Kasumi-1 (cell line): ENCODE results near the gene CTSS.
"Not testable (repeated sequence)": the region's sequence is repeated elsewhere in the genome, so short reads cannot be mapped to it uniquely, and the experiment has no call there.

ENCODE experiments used
- DNase-seq, 2 experiments: peaks; one replicate each; lab custom pipeline; 2025; lab: John Stamatoyannopoulos, UW

Gene CTSS

DNA sequence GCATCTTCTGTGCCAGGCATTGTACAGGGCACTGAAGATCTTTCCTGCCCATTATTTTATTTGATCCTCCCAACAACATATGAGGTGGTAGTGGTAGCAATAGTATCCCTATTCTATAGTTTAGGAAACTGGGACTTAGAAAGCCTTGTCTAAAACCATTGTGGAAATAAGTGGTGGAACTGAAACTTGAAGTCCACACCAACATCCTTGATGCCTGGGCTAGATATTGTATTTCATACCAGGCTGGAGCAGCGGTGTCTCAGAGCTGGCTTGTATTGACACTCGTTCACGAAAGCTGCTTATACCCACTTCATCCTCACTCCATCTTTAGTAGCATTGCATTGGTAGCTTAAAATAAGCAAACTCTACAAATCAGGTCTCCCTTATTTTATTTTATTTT, 9.7 kb upstream of the CTSS start:
- DNase-seq: no peak

DNA sequence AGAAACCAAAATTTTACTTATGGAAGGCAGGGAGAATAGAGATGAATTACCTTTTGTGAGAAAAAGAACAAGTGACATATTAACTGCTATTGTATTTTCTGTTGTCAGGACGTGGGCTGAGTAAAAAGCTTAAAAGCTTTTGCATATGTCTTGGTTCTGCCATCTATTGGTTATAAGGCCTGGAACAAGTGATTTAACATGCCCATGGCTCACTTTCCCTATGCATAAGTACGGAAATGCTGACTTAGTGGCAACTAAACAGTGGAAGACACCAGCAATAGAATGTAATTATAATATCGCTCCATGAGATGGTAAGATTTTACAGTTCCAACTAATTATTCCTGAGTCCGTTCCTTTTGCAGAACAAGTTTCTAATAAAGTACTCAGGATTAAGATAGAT, 6.7 kb upstream of the CTSS start:
- no peak for DNase-seq

DNA sequence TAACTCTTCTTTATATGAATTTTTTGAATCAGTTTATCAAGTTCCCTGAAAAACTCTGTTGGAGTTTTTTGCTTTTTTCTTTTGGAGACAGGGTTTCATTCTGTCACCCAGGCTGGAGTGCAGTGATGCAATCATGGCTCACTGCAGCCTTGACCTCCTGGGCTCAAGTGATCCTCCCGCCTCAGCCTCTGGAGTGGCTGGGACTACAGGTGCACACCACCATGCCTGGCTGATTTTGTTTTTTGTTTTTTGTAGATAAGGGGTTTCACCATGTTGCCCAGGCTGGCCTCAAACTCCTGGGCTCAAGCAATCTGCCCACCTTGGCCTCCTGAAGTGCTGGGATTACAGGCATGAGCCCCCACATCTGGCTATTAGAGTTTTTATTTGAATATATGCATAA, 2.1 kb upstream of the CTSS start:
- DNase-seq: not testable (repeated sequence)

DNA sequence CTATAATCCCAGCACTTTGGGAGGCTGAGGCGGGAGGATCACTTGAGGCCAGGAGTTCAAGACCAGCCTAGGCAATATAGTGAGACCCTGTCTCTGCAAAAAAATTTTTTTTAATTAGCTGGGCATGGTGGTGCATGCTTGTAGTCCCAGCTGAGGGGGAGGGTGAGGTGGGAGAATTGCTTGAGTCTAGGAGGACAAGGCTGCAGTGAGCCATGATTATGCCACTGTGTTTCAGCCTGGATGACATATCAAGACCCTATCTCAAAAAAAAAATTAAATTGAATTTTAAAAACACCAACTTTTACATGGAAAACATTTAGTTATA, 361 bp upstream of the CTSS start:
- not testable (repeated sequence) for DNase-seq

DNA sequence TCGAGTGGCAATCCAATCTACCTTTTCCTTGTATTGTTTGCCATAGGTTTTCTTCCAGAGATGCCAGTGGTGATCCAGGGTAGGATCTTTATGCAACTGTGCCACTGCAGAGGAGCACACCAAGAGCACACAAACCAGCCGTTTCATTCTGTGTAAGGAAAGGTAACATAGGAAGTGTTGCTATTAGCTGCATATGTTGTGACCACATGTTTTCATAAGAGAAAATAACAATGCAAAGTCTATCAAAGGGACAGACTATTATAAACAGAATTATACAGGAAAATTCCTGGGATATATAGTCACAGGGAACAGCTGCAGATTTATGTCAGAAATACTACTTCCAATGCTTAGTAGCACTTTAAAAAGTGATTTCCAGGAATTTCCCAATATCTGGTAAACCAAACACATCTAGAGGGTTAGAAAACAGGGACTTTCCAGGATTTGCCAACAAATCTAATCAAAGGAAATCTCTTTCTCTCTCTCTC, 919 bp downstream of the CTSS start:
- DNase-seq: no peak

DNA sequence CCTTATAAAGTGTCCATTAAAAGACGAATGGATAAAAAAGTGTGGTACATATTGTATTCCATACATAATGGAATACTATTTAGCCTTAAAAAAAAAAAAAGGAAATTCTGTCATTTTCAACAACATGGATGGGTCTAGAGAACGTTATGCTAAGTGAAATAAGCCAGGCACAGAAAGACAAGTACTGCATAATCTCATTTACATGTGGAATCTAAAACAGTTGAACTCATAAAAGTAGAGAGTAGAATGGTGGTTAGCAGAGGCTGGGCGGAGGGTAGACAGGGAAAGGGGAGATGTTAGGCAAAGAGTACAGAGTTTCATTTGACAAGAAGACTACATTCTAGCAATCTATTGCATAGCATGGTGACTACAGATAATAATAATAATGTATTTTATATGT, 2.6 kb downstream of the CTSS start:
- DNase-seq: no peak

DNA sequence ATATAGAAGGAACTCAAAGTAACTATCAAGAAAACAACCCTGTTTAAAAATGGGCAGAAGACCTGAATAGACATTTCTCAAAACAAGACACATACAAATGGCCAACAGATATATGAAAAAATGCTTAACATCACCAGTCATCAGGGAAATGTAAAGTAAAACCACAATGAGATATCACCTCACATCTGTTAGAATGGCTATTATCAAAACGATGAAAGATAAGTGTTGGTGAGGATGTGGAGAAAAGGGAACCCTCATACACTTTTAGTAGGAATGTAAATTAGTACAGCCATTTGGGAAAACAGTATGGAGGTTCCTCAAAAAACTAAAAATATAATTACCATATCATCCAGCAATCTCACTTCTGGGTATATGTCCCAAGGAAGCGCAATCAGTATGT, 3.0 kb downstream of the CTSS start:
- no peak for DNase-seq

DNA sequence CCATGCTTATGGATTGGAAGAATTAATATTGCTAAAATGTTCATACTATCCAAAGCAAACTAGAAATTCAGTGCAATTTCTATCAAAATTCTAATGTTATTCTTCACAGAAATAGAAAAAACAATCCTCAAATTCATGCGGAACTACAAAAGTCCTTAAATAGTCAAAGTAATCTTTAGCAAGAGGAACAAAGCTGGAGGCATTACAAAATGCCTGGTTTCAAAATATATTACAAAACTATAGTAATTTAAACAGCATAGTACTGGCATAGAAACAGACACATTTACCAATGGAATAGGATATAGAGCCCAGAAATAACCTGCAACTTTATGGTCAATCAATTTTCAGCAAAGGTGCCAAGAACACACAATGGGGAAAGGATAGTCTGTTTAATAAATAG, 3.8 kb downstream of the CTSS start:
- DNase-seq: no peak

DNA sequence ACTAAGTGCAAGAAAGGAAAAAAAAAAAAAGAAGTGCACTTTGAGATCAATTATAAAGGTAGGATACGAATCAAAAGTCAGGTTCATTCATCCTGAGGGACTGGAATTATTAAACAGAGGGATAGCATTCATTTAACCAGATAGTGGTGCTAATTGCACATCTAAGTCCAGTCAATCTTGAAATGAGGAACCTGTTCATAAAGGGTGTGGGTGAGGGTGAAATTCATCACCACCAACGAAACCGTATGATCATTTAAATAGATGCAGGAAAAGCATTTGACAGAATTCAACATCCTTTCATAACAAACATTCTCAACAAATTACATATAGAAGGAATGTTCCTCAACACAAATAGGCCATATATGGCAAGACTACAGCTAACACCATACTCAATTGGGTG, 5.6 kb downstream of the CTSS start:
- peak; percentile 23 to 25 for DNase-seq

DNA sequence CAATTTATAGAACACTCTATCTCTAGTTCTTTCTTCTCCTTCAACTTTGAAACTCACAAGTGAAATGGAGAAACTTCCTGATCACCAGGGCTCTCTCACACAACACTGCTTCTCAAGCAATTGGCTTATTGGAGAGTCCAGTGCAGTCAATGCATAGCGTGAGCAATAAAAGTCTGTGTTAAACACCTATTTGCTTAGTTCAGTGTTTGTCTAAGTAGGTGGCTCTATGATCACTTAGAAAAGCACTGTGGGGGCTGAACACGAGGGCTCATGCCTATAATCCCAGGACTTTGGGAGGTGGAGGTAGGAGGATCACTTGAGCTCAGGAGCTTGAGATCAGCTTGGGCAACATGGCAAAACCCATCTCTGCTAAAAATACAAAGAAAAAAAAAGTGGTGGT, 12.2 kb downstream of the CTSS start:
- DNase-seq: no peak

DNA sequence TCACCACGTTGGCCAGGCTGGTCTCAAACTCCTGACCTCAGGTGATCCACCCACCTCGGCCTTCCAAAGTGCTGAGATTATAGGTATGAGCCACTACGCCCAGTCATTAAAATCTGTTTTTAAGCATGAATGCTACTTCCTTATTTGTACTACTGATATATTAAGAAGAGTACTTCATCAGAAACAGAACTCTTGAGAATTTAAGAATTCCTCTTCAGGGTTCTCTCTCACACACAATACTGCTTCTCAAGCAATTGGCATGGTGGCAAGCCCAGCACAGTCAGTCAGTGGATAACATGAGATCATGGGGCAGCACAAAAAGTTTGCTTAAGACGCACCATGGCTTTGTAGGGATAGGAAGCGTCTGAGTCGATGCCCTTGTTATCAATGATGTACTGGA, 14.1 kb downstream of the CTSS start:
- DNase-seq: no peak

DNA sequence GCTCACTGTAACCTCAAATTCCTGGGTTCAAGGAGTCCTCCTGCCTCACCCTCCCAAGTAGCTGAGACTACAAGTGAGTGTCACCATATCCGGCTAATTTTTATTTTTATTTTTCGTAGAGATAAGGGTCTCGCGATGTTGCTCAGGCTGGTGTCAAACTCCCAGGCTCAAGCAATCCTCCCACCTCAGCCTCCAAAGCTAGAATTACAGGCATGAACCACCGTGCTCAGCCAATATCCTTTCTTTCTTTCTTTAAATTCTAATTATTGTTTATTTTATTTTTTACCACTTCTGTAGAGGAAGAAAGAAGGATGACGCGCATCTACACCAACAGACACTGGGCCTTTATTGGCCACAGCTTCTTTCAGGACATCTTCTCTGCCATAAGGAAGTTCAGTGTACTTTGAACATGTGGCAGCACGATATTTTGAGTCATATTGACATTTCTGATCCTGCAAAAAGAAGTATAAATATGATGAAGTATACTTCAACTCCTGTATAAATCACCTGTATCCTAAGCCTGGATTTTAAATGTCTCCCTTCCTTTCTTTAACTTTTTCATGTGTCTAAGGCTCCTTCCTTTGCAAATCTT, 15.8 kb downstream of the CTSS start:
- DNase-seq: no peak

DNA sequence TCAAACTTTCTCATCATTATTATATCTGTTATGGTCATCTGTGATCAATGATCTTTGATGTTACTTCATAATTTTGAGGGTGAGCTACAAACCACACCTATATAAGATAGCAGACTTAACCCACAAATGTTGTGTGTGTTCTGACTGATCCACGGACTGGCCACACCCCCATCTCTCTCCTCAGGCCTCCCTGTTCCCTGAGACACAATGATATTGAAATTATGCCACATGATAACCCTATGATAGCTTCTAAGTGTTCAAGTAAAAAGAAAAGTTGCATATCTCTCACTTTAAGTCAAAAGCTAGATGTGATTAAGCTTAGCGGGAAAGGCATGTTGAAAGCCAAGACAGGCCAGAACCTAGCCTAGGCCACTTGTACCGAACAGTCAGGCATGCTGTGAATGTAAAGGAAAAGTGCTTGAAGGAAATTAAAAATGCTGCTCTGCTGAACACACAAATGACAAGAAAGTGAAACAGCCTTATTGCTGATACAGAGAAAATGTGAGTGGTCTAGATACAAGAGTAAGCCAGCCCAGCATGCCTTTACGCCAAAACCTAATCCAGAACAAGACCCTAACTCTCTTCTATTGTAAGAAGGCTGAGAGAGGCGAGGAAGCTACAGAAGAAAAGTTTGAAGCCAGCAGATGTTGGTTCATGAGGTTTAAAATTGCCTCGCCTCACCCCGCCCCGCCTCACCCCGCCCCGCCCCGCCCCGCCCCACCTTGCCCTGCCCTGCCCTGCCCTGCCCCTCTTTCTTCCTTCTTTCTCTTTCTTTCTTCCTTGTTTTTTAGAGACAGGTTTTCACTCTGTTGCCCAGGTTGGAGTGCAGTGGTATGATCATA, 16.5 kb downstream of the CTSS start:
- no peak for DNase-seq

DNA sequence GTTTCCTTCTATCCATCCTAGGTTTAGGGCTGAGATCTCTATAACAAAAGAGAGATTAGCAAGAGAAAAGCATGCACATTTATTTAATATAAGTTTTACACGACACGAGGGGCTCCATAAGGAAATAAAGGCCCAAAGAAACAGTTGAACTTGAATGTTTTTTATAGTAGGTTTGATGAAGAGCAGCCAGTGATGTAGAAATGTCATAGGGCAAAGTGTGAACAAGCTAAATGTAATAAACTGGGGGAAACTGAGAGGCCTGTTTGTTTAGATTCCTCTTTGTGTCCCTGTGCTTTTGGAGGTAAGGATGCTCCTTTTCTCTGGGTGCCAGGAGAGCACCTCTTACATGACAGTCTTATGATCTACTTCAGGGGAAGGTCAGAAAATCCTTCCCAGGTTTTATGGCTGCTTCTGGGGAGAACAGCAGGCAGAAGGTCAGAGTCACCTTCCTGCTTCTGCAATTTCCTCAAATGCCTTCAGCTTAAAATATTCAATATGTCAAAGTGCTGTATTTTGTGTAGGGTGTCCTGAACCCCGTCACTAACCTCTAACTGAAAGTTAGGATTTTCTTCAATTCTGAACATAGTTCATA, 35.4 kb downstream of the CTSS start:
- no peak for DNase-seq

DNA sequence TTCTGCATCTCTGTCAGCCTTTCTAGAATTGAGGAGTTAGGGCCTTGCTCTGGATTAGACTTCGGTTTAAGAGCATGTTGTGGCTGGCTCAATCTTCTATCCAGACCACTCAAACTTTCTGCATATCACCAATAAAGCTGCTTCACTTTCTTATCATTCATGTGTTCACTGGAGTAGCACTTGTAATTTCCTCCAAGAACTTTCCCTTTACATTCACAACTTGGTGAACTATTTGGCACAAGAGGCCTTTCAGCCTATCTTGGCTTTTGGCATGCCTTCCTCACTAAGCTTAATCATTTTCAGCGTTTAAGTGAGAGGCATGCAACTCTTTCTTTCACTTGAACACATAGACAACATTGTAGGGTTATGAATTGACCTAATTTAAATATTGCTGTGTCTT, 41.2 kb downstream of the CTSS start:
- DNase-seq: no peak

DNA sequence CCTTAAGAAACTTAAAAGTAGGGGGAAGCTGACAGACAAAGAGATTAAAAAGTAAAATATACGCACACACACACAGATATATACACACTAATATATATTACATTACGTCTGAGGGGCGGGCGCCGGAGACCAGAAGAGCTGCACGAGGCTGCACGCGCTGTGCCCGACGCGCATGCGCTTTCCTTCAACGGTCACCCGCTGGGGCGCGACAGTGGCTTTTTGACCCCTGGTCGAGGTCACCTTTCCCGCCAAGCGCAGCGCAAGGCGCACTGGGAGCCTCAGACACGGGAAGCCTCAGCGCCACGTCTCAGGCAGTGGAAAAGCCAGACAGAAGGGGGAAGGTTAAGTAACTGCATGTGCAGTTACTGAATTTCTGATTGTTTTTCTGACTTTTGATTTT, 44.9 kb downstream of the CTSS start, which contains the start of gene HORMAD1:
HORMAD1 (minus strand) TSS at position 193 of the 400 bp plus-strand sequence. CDS start 1,390 bp downstream, outside the sequence.
- DNase-seq: no peak

DNA sequence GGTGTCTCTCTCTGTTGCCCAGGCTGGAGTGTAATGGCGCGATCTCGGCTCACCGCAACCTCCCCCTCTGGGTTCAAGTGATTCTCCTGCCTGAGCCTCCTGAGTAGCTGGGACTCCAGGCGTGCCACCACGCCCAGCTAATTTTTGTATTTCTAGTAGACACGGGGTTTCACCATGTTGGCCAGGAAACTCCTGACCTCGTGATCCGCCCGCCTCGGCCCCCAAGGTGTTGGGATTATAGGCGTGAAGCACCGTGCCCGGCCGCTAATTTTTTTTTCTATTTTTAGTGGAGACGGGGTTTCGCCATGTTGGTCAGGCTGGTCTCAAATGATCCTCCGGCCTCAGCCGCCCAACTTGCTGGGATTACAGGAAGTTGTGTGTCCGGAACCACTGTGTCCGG, 45.5 kb downstream of the CTSS start:
- no peak for DNase-seq

DNA sequence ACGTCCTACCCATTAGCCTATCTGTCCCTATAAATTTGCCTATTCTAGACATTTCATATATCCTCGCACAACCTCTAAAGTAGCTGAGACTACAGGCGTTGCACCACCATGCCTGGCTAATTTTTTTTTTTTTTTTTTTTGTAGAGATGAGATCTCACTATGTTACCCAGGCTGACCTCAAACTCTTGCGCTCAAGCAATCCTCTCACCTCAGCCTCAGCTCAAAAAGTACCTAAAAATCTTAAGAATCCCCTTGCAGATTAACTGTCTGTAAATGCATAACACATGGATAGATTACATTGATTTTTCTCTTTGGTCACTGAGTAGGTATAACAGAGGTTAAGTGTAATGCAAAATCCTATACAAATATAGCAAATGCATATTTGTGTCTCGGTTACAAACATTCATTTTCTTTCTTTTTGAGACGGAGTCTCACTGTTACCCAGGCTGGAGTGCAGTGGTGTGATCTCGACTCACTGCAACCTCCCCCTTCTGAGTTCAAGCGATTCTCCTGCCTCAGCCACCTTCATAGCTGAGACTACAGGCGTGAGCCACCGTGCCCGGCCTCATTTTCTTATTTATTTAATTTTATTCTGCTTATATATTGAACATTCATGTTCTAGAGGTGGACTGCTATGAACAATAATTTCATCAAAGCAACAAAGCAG, 47.2 kb downstream of the CTSS start:
- DNase-seq: no peak

DNA sequence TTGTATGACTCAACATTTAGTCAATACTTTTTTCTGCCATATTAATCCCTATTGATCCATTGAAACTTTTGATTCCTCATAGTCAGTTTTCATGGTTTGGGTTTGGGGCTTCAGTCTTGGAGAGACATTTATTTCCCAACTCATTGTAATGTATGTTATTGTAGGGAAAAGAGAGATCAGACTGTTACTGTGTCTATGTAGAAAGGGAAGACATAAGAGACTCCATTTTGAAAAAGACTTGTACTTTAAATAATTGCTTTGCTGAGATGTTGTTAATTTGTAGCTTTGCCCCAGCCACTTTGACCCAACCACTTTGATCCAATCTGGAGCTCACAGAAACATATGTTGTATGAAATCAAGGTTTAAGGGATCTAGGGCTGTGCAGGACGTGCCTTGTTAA, 56.5 kb downstream of the CTSS start:
- DNase-seq: not testable (repeated sequence)

DNA sequence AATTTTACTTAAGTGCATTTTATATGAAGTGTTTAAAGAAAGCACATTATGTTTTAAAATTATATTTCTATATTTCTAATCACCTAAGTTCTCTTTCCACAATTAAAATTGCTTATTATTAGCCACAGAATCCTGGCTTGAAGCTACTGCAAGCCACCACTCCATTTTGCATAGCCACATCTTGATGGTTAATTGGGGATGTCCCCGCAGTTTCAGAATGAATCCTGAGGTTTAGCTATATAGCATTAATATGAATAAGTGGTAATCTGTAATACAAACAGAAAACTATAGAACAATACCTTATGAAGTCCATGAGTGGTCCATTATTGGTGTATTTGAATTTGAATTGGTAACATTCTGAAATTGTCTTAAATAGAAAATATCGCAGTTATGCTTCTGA, 57.0 kb downstream of the CTSS start:
- DNase-seq: no peak

DNA sequence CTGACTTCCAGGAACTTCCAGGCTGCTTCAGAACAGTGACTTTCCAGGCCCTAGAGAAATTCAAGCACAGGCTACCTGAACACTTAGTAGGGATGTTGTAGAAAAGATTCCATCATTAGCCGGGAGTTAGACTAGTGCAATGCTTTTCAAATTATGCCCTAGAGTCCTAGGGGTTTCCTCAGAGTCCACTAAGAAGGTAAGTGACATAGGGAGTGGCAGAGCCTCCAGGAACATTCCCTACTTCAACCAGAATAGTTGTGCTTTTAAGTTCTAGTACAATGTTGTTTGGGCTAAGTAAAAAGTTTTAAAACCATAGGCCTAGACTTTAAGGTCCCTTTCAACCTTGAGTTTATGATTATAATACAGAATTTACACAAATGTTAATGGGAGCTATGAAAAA, 59.5 kb downstream of the CTSS start:
- no peak for DNase-seq

DNA sequence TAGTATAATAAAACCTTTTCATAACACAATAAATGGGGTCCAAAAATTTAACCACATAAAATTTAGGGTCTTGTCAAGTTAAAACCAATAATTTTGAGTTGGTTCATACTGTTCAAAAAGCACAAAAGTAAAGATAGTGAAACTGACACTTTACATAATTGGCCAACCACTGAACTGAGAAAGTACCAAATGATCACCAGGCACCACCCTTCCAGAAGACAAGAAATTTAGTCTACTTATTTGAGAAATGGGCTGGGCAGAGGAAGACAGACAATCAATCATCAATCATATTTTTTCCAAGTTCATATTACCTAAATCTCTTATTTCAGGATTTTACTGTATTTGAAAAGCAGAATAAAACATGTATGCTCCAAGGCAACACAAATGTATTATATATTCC, 62.2 kb downstream of the CTSS start:
- DNase-seq: no peak
